Measurements from ENCODE around the gene ELOA. TPM values are rescaled to one million over a fixed set of nuclear protein-coding genes. Genes with fewer than 3 reads are reported as not detected.
"Not testable (repeated sequence)": the region's sequence is repeated elsewhere in the genome, so short reads cannot be mapped to it uniquely, and the experiment has no call there.

Gene ELOA
- total RNA-seq, 1 experiment from 2014 or later, result 69.8 TPM

GRCh38 chr1:23793018-23793781 is 49.9 kb downstream of the ELOA start:
- CTCF ChIA-PET, result no interaction called here
- no TSS peak for BruUV-seq (replicated peaks)
- POLR2A ChIA-PET (ENCODE audit: low non-redundant PET), result no interaction called here
- peak; percentile 73 for DNase-seq (ENCODE audit: low spot score)
- Histone ChIP-seq H3K9me3 (ENCODE audit: low read depth, low read length, poor library complexity, severe bottlenecking) (no peaks in the 10 kb centered on the region), H3K27me3 (replicated peaks; ENCODE audit: insufficient read depth, low read depth, low read length, poor library complexity) (no peaks in the 10 kb centered on the region), H3K4me1 (ENCODE audit: insufficient read depth, low read length, poor library complexity, severe bottlenecking) (peaks cover 22% of the 10 kb centered on the region), H3K36me3 (ENCODE audit: insufficient read depth, low read length, poor library complexity, severe bottlenecking) (peaks cover 27% of the 10 kb centered on the region), H3K27ac (ENCODE audit: low read depth, low read length, poor library complexity, severe bottlenecking) (peak overlapping the region; percentile 58), H3K4me3 (ENCODE audit: low read depth, low read length, poor library complexity, severe bottlenecking) (peak overlapping the region; percentile 19)
- no peak for TF ChIP-seq CTCF (conservative IDR thresholded peaks at IDR 0.05; ENCODE audit: low read depth, low read length)
- TF ChIP-seq EZH2 (IDR thresholded peaks at IDR 0.05; ENCODE audit: borderline replicate concordance, low read depth, low read length, poor library complexity, severe bottlenecking), result no peak
- intact Hi-C loops (cut with micrococcal nuclease; ENCODE audit: unreplicated experiment), result no loop called here

GRCh38 chr1:23793861-23794731 is 50.8 kb downstream of the ELOA start:
- no peak for DNase-seq (ENCODE audit: low spot score)
- no peak overlapping the region for H3K4me3 ChIP-seq (ENCODE audit: low read depth, low read length, poor library complexity, severe bottlenecking)
- H3K36me3 ChIP-seq (ENCODE audit: insufficient read depth, low read length, poor library complexity, severe bottlenecking), result peaks cover 22% of the 10 kb centered on the region
- H3K4me1 ChIP-seq (ENCODE audit: insufficient read depth, low read length, poor library complexity, severe bottlenecking), result peaks cover 24% of the 10 kb centered on the region
- ChIA-PET CTCF (no interaction called here), POLR2A (ENCODE audit: low non-redundant PET) (no interaction called here)
- BruUV-seq (replicated peaks), result no TSS peak
- intact Hi-C loops (cut with micrococcal nuclease; ENCODE audit: unreplicated experiment), result no loop called here
- no peaks in the 10 kb centered on the region for H3K27me3 ChIP-seq (replicated peaks; ENCODE audit: insufficient read depth, low read depth, low read length, poor library complexity)
- peak overlapping the region; percentile 58 for H3K27ac ChIP-seq (ENCODE audit: low read depth, low read length, poor library complexity, severe bottlenecking)
- no peaks in the 10 kb centered on the region for H3K9me3 ChIP-seq (ENCODE audit: low read depth, low read length, poor library complexity, severe bottlenecking)
- TF ChIP-seq EZH2 (IDR thresholded peaks at IDR 0.05; ENCODE audit: borderline replicate concordance, low read depth, low read length, poor library complexity, severe bottlenecking), result no peak
- no peak for TF ChIP-seq CTCF (conservative IDR thresholded peaks at IDR 0.05; ENCODE audit: low read depth, low read length)

GRCh38 chr1:23794732-23795182 is 51.5 kb downstream of the ELOA start:
- DNase-seq (ENCODE audit: low spot score); intact Hi-C loops (cut with micrococcal nuclease; ENCODE audit: unreplicated experiment); H3K27ac ChIP-seq (ENCODE audit: low read depth, low read length, poor library complexity, severe bottlenecking); H3K9me3 ChIP-seq (ENCODE audit: low read depth, low read length, poor library complexity, severe bottlenecking); POLR2A ChIA-PET (ENCODE audit: low non-redundant PET); H3K4me3 ChIP-seq (ENCODE audit: low read depth, low read length, poor library complexity, severe bottlenecking); CTCF ChIA-PET; H3K27me3 ChIP-seq (replicated peaks; ENCODE audit: insufficient read depth, low read depth, low read length, poor library complexity): not testable (repeated sequence)
- Histone ChIP-seq H3K36me3 (ENCODE audit: insufficient read depth, low read length, poor library complexity, severe bottlenecking) (peaks cover 22% of the 10 kb centered on the region), H3K4me1 (ENCODE audit: insufficient read depth, low read length, poor library complexity, severe bottlenecking) (peaks cover 31% of the 10 kb centered on the region)
- TSS peak; percentile 12 for BruUV-seq (replicated peaks)

Measured in A673 (cell line).